Activated naive CD8-positive, alpha-beta T cell (primary cell): ENCODE measurements around the gene ABLIM3.
"Not testable (repeated sequence)": the region's sequence is repeated elsewhere in the genome, so short reads cannot be mapped to it uniquely, and the experiment has no call there.

Experiments used
- H3K27ac Mint-ChIP-seq: one replicate; pipeline ENCODE4 v1.8.0; 2021; ENCODE audit warnings: mixed read lengths
- H3K27me3 Mint-ChIP-seq: one replicate; pipeline ENCODE4 v1.8.0; 2021; ENCODE audit warnings: mixed read lengths
- H3K36me3 Mint-ChIP-seq: one replicate; pipeline ENCODE4 v1.8.0; 2021; ENCODE audit warnings: mixed read lengths
- H3K4me1 Mint-ChIP-seq: one replicate; pipeline ENCODE4 v1.8.0; 2021; ENCODE audit warnings: low read depth, mixed read lengths
- H3K4me3 Mint-ChIP-seq: one replicate; pipeline ENCODE4 v1.8.0; 2021; ENCODE audit warnings: mild to moderate bottlenecking, mixed read lengths
- H3K9me3 Mint-ChIP-seq: one replicate; pipeline ENCODE4 v1.8.0; 2021; ENCODE audit warnings: low read depth, mixed read lengths

ABLIM3 gene

GRCh38 chr5:149272781-149273180 lies 131.5 kb downstream of the ABLIM3 start:
- H3K36me3 Mint-ChIP-seq, H3K9me3 Mint-ChIP-seq, H3K4me1 Mint-ChIP-seq, H3K27ac Mint-ChIP-seq: not testable (repeated sequence)
- peaks cover 14% of the 10 kb centered on the region for H3K27me3 Mint-ChIP-seq
- H3K4me3 Mint-ChIP-seq, result peak overlapping the region; percentile 91

- peaks cover 8% of the 10 kb centered on the region for H3K4me1 Mint-ChIP-seq
- H3K36me3 Mint-ChIP-seq, result peaks cover 5% of the 10 kb centered on the region
- H3K27ac Mint-ChIP-seq, result no peak overlapping the region
- peaks cover 17% of the 10 kb centered on the region for H3K27me3 Mint-ChIP-seq
- H3K4me3 Mint-ChIP-seq, result peak overlapping the region; percentile 27
- peaks cover 6% of the 10 kb centered on the region for H3K9me3 Mint-ChIP-seq
These were observed 131.9 kb downstream of the ABLIM3 start for GRCh38 chr5:149273237-149273636.

- Mint-ChIP-seq H3K4me1 (peaks cover 8% of the 10 kb centered on the region), H3K27me3 (peaks cover 17% of the 10 kb centered on the region), H3K27ac (no peak overlapping the region), H3K36me3 (peaks cover 3% of the 10 kb centered on the region), H3K4me3 (no peak overlapping the region), H3K9me3 (no peaks in the 10 kb centered on the region)
These were observed 132.7 kb downstream of the ABLIM3 start for GRCh38 chr5:149273950-149274349.

- no peaks in the 10 kb centered on the region for H3K9me3 Mint-ChIP-seq
- H3K27ac Mint-ChIP-seq, result no peak overlapping the region
- no peaks in the 10 kb centered on the region for H3K36me3 Mint-ChIP-seq
- H3K4me3 Mint-ChIP-seq, result no peak overlapping the region
- H3K27me3 Mint-ChIP-seq, result peaks cover 19% of the 10 kb centered on the region
- peaks cover 8% of the 10 kb centered on the region for H3K4me1 Mint-ChIP-seq
These were observed 133.6 kb downstream of the ABLIM3 start for GRCh38 chr5:149274939-149275338.

- H3K9me3 Mint-ChIP-seq, result no peaks in the 10 kb centered on the region
- H3K27ac Mint-ChIP-seq, result no peak overlapping the region
- peaks cover 7% of the 10 kb centered on the region for H3K27me3 Mint-ChIP-seq
- no peaks in the 10 kb centered on the region for H3K4me1 Mint-ChIP-seq
- no peaks in the 10 kb centered on the region for H3K36me3 Mint-ChIP-seq
- no peak overlapping the region for H3K4me3 Mint-ChIP-seq
These were observed 136.5 kb downstream of the ABLIM3 start for GRCh38 chr5:149277801-149278200.

GRCh38 chr5:149278451-149279210 lies 137.3 kb downstream of the ABLIM3 start:
- H3K27ac Mint-ChIP-seq, result no peak overlapping the region
- H3K4me1 Mint-ChIP-seq, result no peaks in the 10 kb centered on the region
- no peak overlapping the region for H3K4me3 Mint-ChIP-seq
- no peaks in the 10 kb centered on the region for H3K36me3 Mint-ChIP-seq
- no peaks in the 10 kb centered on the region for H3K9me3 Mint-ChIP-seq
- H3K27me3 Mint-ChIP-seq, result peaks cover 7% of the 10 kb centered on the region

- H3K4me1 Mint-ChIP-seq, result no peaks in the 10 kb centered on the region
- no peak overlapping the region for H3K27ac Mint-ChIP-seq
- peaks cover 5% of the 10 kb centered on the region for H3K27me3 Mint-ChIP-seq
- no peaks in the 10 kb centered on the region for H3K36me3 Mint-ChIP-seq
- no peak overlapping the region for H3K4me3 Mint-ChIP-seq
- H3K9me3 Mint-ChIP-seq, result no peaks in the 10 kb centered on the region
These were observed 138.4 kb downstream of the ABLIM3 start for GRCh38 chr5:149279661-149280060.

- H3K4me3 Mint-ChIP-seq, result no peak overlapping the region
- H3K27me3 Mint-ChIP-seq, result peaks cover 5% of the 10 kb centered on the region
- H3K36me3 Mint-ChIP-seq, result no peaks in the 10 kb centered on the region
- no peak overlapping the region for H3K27ac Mint-ChIP-seq
- H3K9me3 Mint-ChIP-seq, result no peaks in the 10 kb centered on the region
- H3K4me1 Mint-ChIP-seq, result no peaks in the 10 kb centered on the region
These were observed 138.8 kb downstream of the ABLIM3 start for GRCh38 chr5:149280124-149280523.

- Mint-ChIP-seq H3K9me3 (no peaks in the 10 kb centered on the region), H3K27ac (no peak overlapping the region), H3K36me3 (no peaks in the 10 kb centered on the region), H3K4me1 (no peaks in the 10 kb centered on the region), H3K27me3 (peaks cover 5% of the 10 kb centered on the region), H3K4me3 (no peak overlapping the region)
These were observed 139.5 kb downstream of the ABLIM3 start for GRCh38 chr5:149280802-149281201.

- H3K4me3 Mint-ChIP-seq, result no peak overlapping the region
- no peaks in the 10 kb centered on the region for H3K4me1 Mint-ChIP-seq
- no peaks in the 10 kb centered on the region for H3K9me3 Mint-ChIP-seq
- H3K27ac Mint-ChIP-seq, result no peak overlapping the region
- no peaks in the 10 kb centered on the region for H3K36me3 Mint-ChIP-seq
- H3K27me3 Mint-ChIP-seq, result peaks cover 5% of the 10 kb centered on the region
These were observed 141.0 kb downstream of the ABLIM3 start for GRCh38 chr5:149282027-149282965.

- H3K36me3 Mint-ChIP-seq, result no peaks in the 10 kb centered on the region
- H3K4me1 Mint-ChIP-seq, result no peaks in the 10 kb centered on the region
- peaks cover 5% of the 10 kb centered on the region for H3K27me3 Mint-ChIP-seq
- H3K4me3 Mint-ChIP-seq, result no peak overlapping the region
- H3K27ac Mint-ChIP-seq, result no peak overlapping the region
- no peaks in the 10 kb centered on the region for H3K9me3 Mint-ChIP-seq
These were observed 141.7 kb downstream of the ABLIM3 start for GRCh38 chr5:149282966-149283332.

GRCh38 chr5:149283626-149284480 lies 142.6 kb downstream of the ABLIM3 start:
- H3K4me3 Mint-ChIP-seq, result no peak overlapping the region
- H3K9me3 Mint-ChIP-seq, result no peaks in the 10 kb centered on the region
- H3K27ac Mint-ChIP-seq, result no peak overlapping the region
- H3K4me1 Mint-ChIP-seq, result no peaks in the 10 kb centered on the region
- H3K36me3 Mint-ChIP-seq, result no peaks in the 10 kb centered on the region
- peaks cover 2% of the 10 kb centered on the region for H3K27me3 Mint-ChIP-seq

GRCh38 chr5:149284501-149284900 lies 143.2 kb downstream of the ABLIM3 start:
- Mint-ChIP-seq H3K4me3 (no peak overlapping the region), H3K36me3 (no peaks in the 10 kb centered on the region), H3K27me3 (peaks cover 3% of the 10 kb centered on the region), H3K27ac (no peak overlapping the region), H3K9me3 (no peaks in the 10 kb centered on the region), H3K4me1 (no peaks in the 10 kb centered on the region)

- Mint-ChIP-seq H3K4me1 (no peaks in the 10 kb centered on the region), H3K27ac (no peak overlapping the region), H3K4me3 (no peak overlapping the region), H3K9me3 (no peaks in the 10 kb centered on the region), H3K27me3 (peaks cover 3% of the 10 kb centered on the region), H3K36me3 (no peaks in the 10 kb centered on the region)
These were observed 143.9 kb downstream of the ABLIM3 start for GRCh38 chr5:149285153-149285552.

GRCh38 chr5:149288436-149288835 lies 147.1 kb downstream of the ABLIM3 start:
- Mint-ChIP-seq H3K27ac (no peak overlapping the region), H3K4me3 (no peak overlapping the region)

More at GRCh38 chr5:149288436-149288835, 147.1 kb downstream of the ABLIM3 start:
- H3K9me3 Mint-ChIP-seq, result no peaks in the 10 kb centered on the region
- no peaks in the 10 kb centered on the region for H3K4me1 Mint-ChIP-seq
- H3K36me3 Mint-ChIP-seq, result no peaks in the 10 kb centered on the region
- peaks cover 3% of the 10 kb centered on the region for H3K27me3 Mint-ChIP-seq
